Muscle of leg (tissue), 16 donors: Measurements from ENCODE around the gene ZNF141. TPM values are rescaled to one million over a fixed set of nuclear protein-coding genes. Genes with fewer than 3 reads are reported as not detected.
A peak's percentile ranks its signal among the peaks of the same experiment; 100 is the strongest.
"Not testable (repeated sequence)": the region's sequence is repeated elsewhere in the genome, so short reads cannot be mapped to it uniquely, and the experiment has no call there.

Experiments used
- DNase-seq: peaks from one replicate; pipeline ENCODE4 v3.0.0; 2013
- H3K27ac ChIP-seq: one replicate; pipeline ENCODE4 v1.5.1; 2013; ENCODE audit warnings: mild to moderate bottlenecking, low read length, control low read depth
- H3K27me3 ChIP-seq: one replicate; pipeline ENCODE4 v1.6.1; 2013; ENCODE audit warnings: low read length; ENCODE audit not compliant: control insufficient read depth, insufficient read depth
- H3K36me3 ChIP-seq: one replicate; pipeline ENCODE4 v1.6.1; 2013; ENCODE audit warnings: low read length; ENCODE audit not compliant: control insufficient read depth, insufficient read depth
- H3K4me1 ChIP-seq: one replicate; pipeline ENCODE4 v1.6.1; 2013; ENCODE audit warnings: low read length; ENCODE audit not compliant: control insufficient read depth, insufficient read depth
- H3K4me3 ChIP-seq: one replicate; pipeline ENCODE4 v1.5.1; 2013; ENCODE audit warnings: low read length, control low read depth
- H3K9me3 ChIP-seq: replicated peaks from 2 replicates; pipeline ENCODE4 v1.6.1; 2013; ENCODE audit warnings: low read depth, low read length; ENCODE audit not compliant: control insufficient read depth
- WGBS: methylation state at CpG from one replicate; pipeline ENCODE4 v1.1.5; 2013; ENCODE audit warnings: missing lambda C conversion rate; ENCODE audit not compliant: insufficient coverage; 5-methylcytosine and 5-hydroxymethylcytosine counted together
- long read RNA-seq, 11 donors: transcript quantifications; one replicate each; lab custom pipeline, GENCODE V29; 2026
- polyA plus RNA-seq, 8 donors: library from polyadenylated mRNA; unstranded; fragments of 120-200 nt; gene quantifications; one replicate each; pipeline versions ENCODE4 v1.2.1 to v1.2.3, GENCODE V29; 2013; ENCODE audit warnings: inconsistent platforms in 1 of 8, low replicate concordance in 1 of 8; ENCODE audit not compliant: insufficient read length in 8 of 8, insufficient read depth in 1 of 8
- total RNA-seq: library from RNA; stranded (reverse); fragments of 120-200 nt; gene quantifications from one replicate; pipeline ENCODE4 v1.2.4, GENCODE V29; 2013

ZNF141 gene
- total RNA-seq (25.2 TPM), polyA plus RNA-seq (10 to 100 TPM; 10.2 to 19.7 (median 13.3) TPM)
- long read RNA-seq, donor 1, partial matches to known transcripts, result 0 of 3 reads
- long read RNA-seq, donor 1, other reads (novel, unspliced or antisense), result 0 of 3 reads
- long read RNA-seq, donor 2, result 0 reads
- long read RNA-seq, donor 3, result 0 reads
- long read RNA-seq, donor 4, partial matches to known transcripts, result 0 of 5 reads
- long read RNA-seq, donor 4, other reads (novel, unspliced or antisense), result 0 of 5 reads
- long read RNA-seq, donor 5, partial matches to known transcripts, result 0 of 2 reads
- long read RNA-seq, donor 5, other reads (novel, unspliced or antisense), result 0 of 2 reads
- long read RNA-seq, donor 6, partial matches to known transcripts, result 0 of 1 reads
- long read RNA-seq, donor 6, other reads (novel, unspliced or antisense), result 0 of 1 reads
- long read RNA-seq, donor 7, partial matches to known transcripts, result 0 of 1 reads
- long read RNA-seq, donor 7, other reads (novel, unspliced or antisense), result 0 of 1 reads
- long read RNA-seq, donor 8, partial matches to known transcripts, result 5 of 11 reads
- long read RNA-seq, donor 8, other reads (novel, unspliced or antisense), result 0 of 11 reads
- long read RNA-seq, donor 9, partial matches to known transcripts, result 0 of 7 reads
- long read RNA-seq, donor 9, other reads (novel, unspliced or antisense), result 5 of 7 reads
- long read RNA-seq, donor 10, partial matches to known transcripts, result 0 of 4 reads
- long read RNA-seq, donor 10, other reads (novel, unspliced or antisense), result 0 of 4 reads
- long read RNA-seq, donor 11, partial matches to known transcripts, result 0 of 4 reads
- long read RNA-seq, donor 11, other reads (novel, unspliced or antisense), result 0 of 4 reads

GRCh38 chr4:337143-337931 lies at the start of gene ZNF141:
Gene ZNF141 (plus strand): TSS chr4:337814. CDS start chr4:337984, 170 bp downstream.
- WGBS, result under 1% methylated on average over 31 of the region's 59 CpGs

DNA sequence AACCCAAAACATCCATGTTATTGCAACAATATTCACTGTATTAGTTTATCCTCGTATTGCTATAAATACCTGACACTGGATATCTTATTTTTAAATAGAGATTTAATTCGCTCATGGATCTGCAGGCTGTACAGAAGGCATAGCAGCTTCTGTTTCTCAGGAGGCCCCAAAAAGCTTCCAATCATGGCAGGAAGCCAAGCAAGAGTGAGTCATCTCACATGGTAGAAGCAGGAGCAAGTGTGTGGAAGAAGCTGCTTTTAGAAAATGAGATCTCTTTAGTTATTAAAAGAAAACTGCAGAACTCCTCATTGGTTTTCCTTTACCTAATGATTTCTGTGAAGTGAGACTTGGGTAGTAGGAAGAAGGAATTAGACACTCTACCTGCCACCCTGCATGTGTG lies 48.7 kb upstream of the ZNF141 start:
- no peaks in the 10 kb centered on the region for H3K36me3 ChIP-seq
- H3K4me3 ChIP-seq, result no peak overlapping the region
- peaks cover 24% of the 10 kb centered on the region for H3K9me3 ChIP-seq
- H3K27ac ChIP-seq, result no peak overlapping the region
- 80% methylated on average over 1 of the region's 2 CpGs for WGBS
- H3K27me3 ChIP-seq, result no peaks in the 10 kb centered on the region
- no peaks in the 10 kb centered on the region for H3K4me1 ChIP-seq
- DNase-seq, result no peak

More at GRCh38 chr4:337143-337931, at the start of gene ZNF141:
- H3K4me3 ChIP-seq, result peak within 1 kb of the TSS; percentile 79
- H3K27me3 ChIP-seq, result no peaks in the 10 kb centered on the region
- H3K4me1 ChIP-seq, result peaks cover 15% of the 10 kb centered on the region
- DNase-seq, result peak; percentile 100
- peaks cover 25% of the 10 kb centered on the region for H3K9me3 ChIP-seq
- H3K36me3 ChIP-seq, result peaks cover 4% of the 10 kb centered on the region
- H3K27ac ChIP-seq, result peak within 1 kb of the TSS; percentile 99

- no peak for DNase-seq
- Histone ChIP-seq H3K4me3 (no peak overlapping the region), H3K27ac (no peak overlapping the region), H3K9me3 (peaks cover 19% of the 10 kb centered on the region), H3K4me1 (no peaks in the 10 kb centered on the region), H3K27me3 (no peaks in the 10 kb centered on the region), H3K36me3 (no peaks in the 10 kb centered on the region)
- WGBS, result no CpG with 5 or more reads among the region's 3 CpGs
Observed at GRCh38 chr4:294732-295131, 42.9 kb upstream of the ZNF141 start.

DNA sequence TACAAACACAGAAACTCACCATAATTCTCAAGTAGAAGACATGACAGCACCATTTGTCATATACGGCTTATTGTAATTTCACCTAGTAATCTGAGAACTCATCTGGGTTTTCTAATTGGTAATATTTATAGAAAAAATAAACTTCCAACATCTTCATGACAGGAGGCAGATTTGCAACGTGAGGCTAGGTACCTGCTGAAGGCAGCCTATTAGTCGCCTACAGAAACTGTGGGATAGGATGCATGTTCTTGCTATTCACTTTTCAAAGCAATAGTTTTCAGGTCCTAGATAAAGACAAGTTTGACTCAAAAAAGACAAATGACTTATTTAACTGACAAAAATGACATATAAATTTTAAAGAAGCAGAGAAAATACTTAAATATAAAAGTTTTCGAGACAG lies 35.2 kb upstream of the ZNF141 start:
- H3K27me3 ChIP-seq, result peaks cover 2% of the 10 kb centered on the region
- H3K9me3 ChIP-seq, result peaks cover 9% of the 10 kb centered on the region
- H3K27ac ChIP-seq, result no peak overlapping the region
- H3K36me3 ChIP-seq, result no peaks in the 10 kb centered on the region
- DNase-seq, result no peak
- 80% methylated on average over 1 of the region's 4 CpGs for WGBS
- H3K4me3 ChIP-seq, result no peak overlapping the region
- H3K4me1 ChIP-seq, result peaks cover 2% of the 10 kb centered on the region

DNA sequence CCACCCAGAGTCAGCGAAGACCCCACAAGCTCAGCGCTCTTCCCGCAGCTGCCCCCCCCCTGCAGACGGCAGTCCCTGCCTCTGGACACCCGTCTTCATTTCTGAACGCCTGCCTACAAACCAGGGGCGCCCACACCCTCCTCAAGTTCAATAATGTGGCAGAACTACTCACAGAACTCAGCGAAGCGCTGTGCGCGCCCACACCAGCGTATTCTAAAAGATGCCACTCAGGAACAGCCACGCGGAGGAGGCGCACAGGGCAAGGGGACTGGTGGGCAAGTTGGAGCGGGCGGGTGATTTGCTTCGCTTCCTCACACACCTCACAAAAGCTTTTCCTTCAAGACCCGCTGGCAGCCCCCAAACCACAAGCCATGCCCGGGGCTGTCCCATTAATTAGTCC lies 33.1 kb upstream of the ZNF141 start:
- not testable (repeated sequence) for H3K27ac ChIP-seq, H3K36me3 ChIP-seq, H3K4me1 ChIP-seq, DNase-seq, H3K27me3 ChIP-seq, H3K9me3 ChIP-seq
- peak overlapping the region; percentile 47 for H3K4me3 ChIP-seq
- 2% methylated on average over 6 of the region's 20 CpGs for WGBS

DNA sequence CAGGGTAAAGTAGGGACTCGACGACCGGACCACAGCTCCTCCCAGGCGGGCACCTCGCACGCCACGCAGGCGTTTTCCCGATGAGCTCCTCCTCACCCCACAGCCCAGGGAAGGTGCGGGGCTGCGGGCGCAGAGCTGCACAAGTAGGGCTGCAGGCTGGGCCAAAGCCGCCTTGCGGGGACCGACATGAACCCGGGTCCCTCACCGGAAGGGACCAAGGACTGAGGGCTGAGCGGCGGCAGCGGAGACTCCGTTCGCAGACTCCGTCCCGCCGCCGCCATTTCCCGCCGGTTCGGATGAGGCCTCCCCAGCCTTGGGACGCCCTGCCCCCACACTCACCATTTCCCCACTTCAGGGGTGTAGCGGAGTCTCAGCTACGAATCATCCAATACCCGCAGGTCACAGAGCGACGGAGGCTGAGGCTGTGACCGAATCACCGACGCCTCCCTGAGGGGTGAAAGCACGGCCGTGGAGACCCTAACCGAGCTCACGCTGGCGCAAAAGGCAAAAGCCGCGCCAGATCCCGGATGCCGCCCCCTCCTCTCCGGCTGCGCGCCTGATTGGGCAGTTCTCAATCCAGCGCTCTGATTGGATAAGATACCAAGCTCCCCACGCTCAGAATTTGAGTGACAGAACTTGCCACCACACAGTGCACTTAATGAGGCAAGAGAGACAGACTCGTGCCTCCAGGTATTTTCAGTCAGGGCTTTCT lies 32.5 kb upstream of the ZNF141 start, which contains the start of gene ZNF732:
Gene ZNF732, minus strand, starts transcription at position 506 of the 712 bp plus-strand sequence. Its CDS starts 164 bp downstream, at position 342.
- Histone ChIP-seq H3K4me3 (peak within 1 kb of the TSS; percentile 47), H3K4me1 (peaks cover 2% of the 10 kb centered on the region), H3K9me3 (peaks cover 3% of the 10 kb centered on the region), H3K27me3 (peaks cover 2% of the 10 kb centered on the region), H3K36me3 (no peaks in the 10 kb centered on the region), H3K27ac (no peak within 1 kb of the TSS)
- DNase-seq, result peak; percentile 90
- 0% methylated on average over 50 of the region's 53 CpGs for WGBS

DNA sequence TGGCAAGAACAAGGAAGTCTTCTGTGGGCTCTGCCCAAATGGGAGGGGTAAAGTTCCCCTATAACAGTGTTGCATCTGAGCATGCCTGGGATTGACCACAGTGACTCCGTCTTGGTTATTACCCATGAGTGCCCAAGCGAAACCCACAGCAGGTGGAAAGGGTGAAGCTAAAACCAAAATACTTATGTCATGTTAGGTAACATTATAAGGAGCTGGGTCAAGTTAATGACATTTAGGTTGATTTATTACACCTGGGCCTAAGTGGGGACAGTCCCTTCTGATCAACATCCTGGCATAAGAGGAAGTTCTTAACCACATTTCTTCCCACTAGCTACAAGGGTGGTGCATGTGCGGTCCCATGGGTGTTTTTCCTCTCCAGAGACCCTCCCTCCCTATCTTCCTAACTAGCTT lies 31.1 kb upstream of the ZNF141 start:
- Histone ChIP-seq H3K4me1 (peaks cover 2% of the 10 kb centered on the region), H3K36me3 (no peaks in the 10 kb centered on the region), H3K27ac (no peak overlapping the region), H3K9me3 (peaks cover 3% of the 10 kb centered on the region), H3K4me3 (no peak overlapping the region), H3K27me3 (peaks cover 2% of the 10 kb centered on the region)
- DNase-seq, result no peak
- WGBS, result no CpG with 5 or more reads among the region's 3 CpGs

DNA sequence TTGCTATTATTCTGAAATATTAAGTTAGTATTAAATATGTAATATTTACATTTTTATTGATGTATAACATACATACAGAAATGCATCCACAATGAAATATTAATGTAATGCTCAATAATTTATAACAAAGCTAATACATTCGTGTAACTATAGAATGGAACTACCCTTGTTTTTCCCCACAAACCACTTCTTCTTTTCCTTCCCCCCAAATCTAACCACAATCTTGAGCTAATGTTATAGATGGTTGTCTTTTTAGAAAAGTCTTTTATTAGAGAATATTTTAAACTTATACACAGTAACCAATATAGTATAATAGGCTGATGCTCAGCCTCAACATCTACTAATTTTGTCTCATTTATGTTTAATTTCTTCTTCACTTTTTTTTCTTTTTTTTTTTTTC lies 27.8 kb upstream of the ZNF141 start:
- WGBS, result no CpG with 5 or more reads among the region's 1 CpG
- no peak for DNase-seq
- peaks cover 1% of the 10 kb centered on the region for H3K27me3 ChIP-seq

DNA sequence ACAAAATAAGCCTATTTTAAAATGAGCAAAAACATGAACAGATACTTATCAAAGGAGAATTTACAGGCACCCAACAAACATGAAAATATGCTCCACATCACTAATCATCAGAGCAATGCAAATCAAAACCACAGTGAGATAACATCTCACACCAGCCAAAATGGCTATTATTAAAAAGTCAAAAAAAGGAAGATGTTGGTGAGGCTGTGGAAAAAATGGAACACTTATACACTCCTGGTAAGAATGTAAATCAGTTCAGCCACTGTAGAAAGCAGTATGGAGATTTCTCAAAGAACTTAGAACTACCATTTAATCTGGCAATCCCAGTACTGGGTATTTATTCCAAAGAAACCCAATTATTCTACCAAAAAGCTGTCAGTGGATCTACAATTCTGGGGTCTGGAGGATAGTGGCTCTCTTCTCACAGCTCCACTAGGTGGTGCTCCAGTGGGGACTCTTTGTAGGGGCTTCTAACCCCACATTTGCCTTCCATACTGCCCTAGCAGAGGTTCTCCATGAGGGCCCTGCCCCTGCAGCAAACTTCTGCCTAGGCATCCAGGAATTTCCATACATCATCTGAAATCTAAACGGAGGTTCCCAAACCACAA lies 23.2 kb upstream of the ZNF141 start:
- Histone ChIP-seq H3K9me3 (peaks cover 19% of the 10 kb centered on the region), H3K4me1 (no peaks in the 10 kb centered on the region)
- 75% methylated on average over 1 of the region's 1 CpG for WGBS

More for the DNA sequence above, 27.8 kb upstream of the ZNF141 start:
- Histone ChIP-seq H3K4me1 (peaks cover 2% of the 10 kb centered on the region), H3K4me3 (no peak overlapping the region), H3K27ac (no peak overlapping the region), H3K9me3 (peaks cover 7% of the 10 kb centered on the region), H3K36me3 (no peaks in the 10 kb centered on the region)

More for the DNA sequence above, 23.2 kb upstream of the ZNF141 start:
- DNase-seq, result no peak
- Histone ChIP-seq H3K27ac (no peak overlapping the region), H3K36me3 (no peaks in the 10 kb centered on the region), H3K4me3 (no peak overlapping the region), H3K27me3 (no peaks in the 10 kb centered on the region)
